HepG2 (cell line): ENCODE measurements around the gene FBXL7. TPM values are rescaled to one million over a fixed set of nuclear protein-coding genes. Genes with fewer than 3 reads are reported as not detected.

Experiments
- ATAC-seq: fragments of 200-7000 bp; cut with Tn5 transposase; 3 replicates; pipeline ENCODE4 v1.9.1; 2020; ENCODE audit warnings: mild to moderate bottlenecking, moderate library complexity
- BruUV-seq: library from RNA; stranded (reverse); fragments of 400-500 nt; replicated peaks from 2 replicates; lab custom pipeline; 2021; lab: Mats Ljungman, UMichigan
- CTCF ChIA-PET: fragments of 300-600 bp; formaldehyde crosslinking; extraction: SDS; loops from one replicate; lab custom pipeline; 2021; ENCODE audit warnings: low total read pairs, inconsistent platforms, low intra/inter-chr PET ratio; lab: Yijun Ruan, JAX
- POLR2A ChIA-PET: fragments of 350-600 bp; sonication (Branson Sonifier 250); formaldehyde crosslinking; loops from one replicate; lab custom pipeline; 2020; ENCODE audit warnings: antibody characterized with exemption, inconsistent platforms; lab: Yijun Ruan, JAX
- DNase-seq: peaks from one replicate; pipeline ENCODE4 v3.0.0-alpha.2; 2015; ENCODE audit warnings: low spot score
- FAIRE-seq: peaks from 3 replicates; lab custom pipeline; 2011; peaks lifted over from hg19 to GRCh38; lab: Jason Lieb, UNC
- H2AFZ ChIP-seq: one replicate; pipeline ENCODE4 v1.6.1; 2011; ENCODE audit warnings: low read length, inconsistent platforms
- H3K27ac ChIP-seq: fragments of 300-600 bp; 3 replicates; pipeline ENCODE4 v1.8.0; 2011; ENCODE audit warnings: mixed run types, mild to moderate bottlenecking, mixed read lengths, low read length, inconsistent platforms; ENCODE audit not compliant: insufficient read depth; ENCODE audit errors: extremely low read length
- H3K27me3 ChIP-seq, 2 experiments: fragments of 200-600 bp in 1 of 2; 2 replicates in 1 of 2; 3 replicates in 1 of 2; pipeline versions ENCODE4 v1.6.0 to v1.8.0; 2011; ENCODE audit warnings: low read length in 2 of 2, mild to moderate bottlenecking in 2 of 2, moderate library complexity in 2 of 2, inconsistent platforms in 1 of 2; ENCODE audit not compliant: insufficient read depth in 2 of 2, control insufficient read depth in 1 of 2
- H3K36me3 ChIP-seq, 2 experiments: fragments of 200-600 bp in 1 of 2; replicated peaks in 1 of 2; 2 replicates in 1 of 2; 3 replicates in 1 of 2; pipeline versions ENCODE4 v1.5.1 to v1.8.0; 2011; ENCODE audit warnings: low read length in 2 of 2, inconsistent platforms in 1 of 2; ENCODE audit not compliant: insufficient read depth in 2 of 2, control insufficient read depth in 1 of 2
- H3K4me1 ChIP-seq: 2 replicates; pipeline ENCODE4 v1.5.1; 2012; ENCODE audit warnings: low read length, inconsistent platforms; ENCODE audit not compliant: insufficient read depth
- H3K4me2 ChIP-seq: 2 replicates; pipeline ENCODE4 v1.6.0; 2011; ENCODE audit warnings: low read depth, low read length, inconsistent platforms
- H3K4me3 ChIP-seq, 3 experiments: fragments of 200-600 bp in 1 of 3; sonication (generic), shearing (Covaris generic) in 1 of 3; replicated peaks in 1 of 3; 2 replicates each; pipeline ENCODE4 v1.5.1; 2011 to 2016; ENCODE audit warnings: low read length in 3 of 3, inconsistent platforms in 2 of 3, low read depth in 2 of 3, mild to moderate bottlenecking in 2 of 3, control low read depth in 1 of 3, mixed read lengths in 1 of 3; ENCODE audit not compliant: insufficient read depth in 1 of 3
- H3K79me2 ChIP-seq: one replicate; pipeline ENCODE4 v1.6.1; 2011; ENCODE audit warnings: low read length, inconsistent platforms; ENCODE audit not compliant: insufficient read depth
- H3K9ac ChIP-seq: 2 replicates; pipeline ENCODE4 v1.6.0; 2011; ENCODE audit warnings: mild to moderate bottlenecking, low read depth, low read length, inconsistent platforms; ENCODE audit not compliant: insufficient read depth
- H3K9me3 ChIP-seq: 2 replicates; pipeline ENCODE4 v1.5.1; 2012; ENCODE audit warnings: mild to moderate bottlenecking, low read length
- H4K20me1 ChIP-seq: 2 replicates; pipeline ENCODE4 v1.6.0; 2011; ENCODE audit warnings: inconsistent platforms, mild to moderate bottlenecking, low read length, moderate library complexity; ENCODE audit not compliant: insufficient read depth
- CENPX ChIP-seq: sonication (generic); formaldehyde crosslinking; IDR thresholded peaks from 2 replicates; pipeline ENCODE4 v1.9.0; 2021; ENCODE audit warnings: mild to moderate bottlenecking, missing genetic modification reagents, moderate library complexity
- DNMT3B ChIP-seq: conservative IDR thresholded peaks from 2 replicates; pipeline ENCODE4 v1.6.1; 2016; ENCODE audit warnings: missing biosample characterization, control low read depth
- FUBP1 ChIP-seq: sonication (generic); formaldehyde crosslinking; IDR thresholded peaks from 2 replicates; pipeline ENCODE4 v1.5.1; 2020; ENCODE audit warnings: missing genetic modification reagents, mild to moderate bottlenecking, borderline replicate concordance
- HHEX ChIP-seq: IDR thresholded peaks from 2 replicates; pipeline ENCODE4 v1.6.1; 2016; ENCODE audit warnings: control low read depth
- KAT8 ChIP-seq: IDR thresholded peaks from 2 replicates; pipeline ENCODE4 v1.6.1; 2016; ENCODE audit warnings: missing genetic modification reagents, missing compliant biosample characterization
- MTERF4 ChIP-seq: sonication (generic); formaldehyde crosslinking; IDR thresholded peaks from 2 replicates; pipeline ENCODE4 v1.8.0; 2023; ENCODE audit warnings: mild to moderate bottlenecking, missing genetic modification reagents
- NBN ChIP-seq: fragments of 450-650 bp; conservative IDR thresholded peaks from 2 replicates; pipeline ENCODE4 v1.6.1; 2017
- NFATC3 ChIP-seq: sonication (generic); formaldehyde crosslinking; IDR thresholded peaks from 2 replicates; pipeline ENCODE4 v1.5.1; 2020; ENCODE audit warnings: mild to moderate bottlenecking, missing genetic modification reagents
- NFKB2 ChIP-seq: sonication (generic); formaldehyde crosslinking; IDR thresholded peaks from 2 replicates; pipeline ENCODE4 v1.4.0; 2020; ENCODE audit warnings: missing genetic modification reagents, borderline replicate concordance
- NONO ChIP-seq, 2 experiments: fragments of 450-650 bp in 1 of 2; sonication (generic) in 1 of 2; formaldehyde crosslinking in 1 of 2; IDR thresholded peaks in 1 of 2; conservative IDR thresholded peaks in 1 of 2; 2 replicates each; pipeline versions ENCODE4 v1.6.1 to v1.8.0; 2017 to 2022; ENCODE audit warnings: mild to moderate bottlenecking in 1 of 2, missing genetic modification reagents in 1 of 2, moderate library complexity in 1 of 2
- NR2F6 ChIP-seq, 2 experiments: IDR thresholded peaks; 2 replicates each; pipeline ENCODE4 v1.6.1; 2016; ENCODE audit warnings: antibody characterized with exemption in 1 of 2, mild to moderate bottlenecking in 1 of 2
- POLR2AphosphoS2 ChIP-seq: IDR thresholded peaks from 2 replicates; pipeline ENCODE4 v1.6.1; 2011; ENCODE audit warnings: low read depth, low read length, improper control_type of control experiment
- SP1 ChIP-seq, 2 experiments: fragments of 450-650 bp in 1 of 2; sonication (generic) in 1 of 2; formaldehyde crosslinking in 1 of 2; IDR thresholded peaks; 2 replicates each; pipeline versions ENCODE4 v1.4.0 to v1.6.1; 2016 to 2020; ENCODE audit warnings: missing genetic modification reagents in 1 of 2
- SRSF4 ChIP-seq: fragments of 200-400 bp; formaldehyde crosslinking; IDR thresholded peaks from one replicate; pipeline ENCODE4 v1.6.1; 2018; ENCODE audit warnings: mild to moderate bottlenecking, low read depth, low read length, moderate library complexity; ENCODE audit not compliant: poor library complexity, severe bottlenecking
- ZBTB43 ChIP-seq: sonication (generic); formaldehyde crosslinking; conservative IDR thresholded peaks from 2 replicates; pipeline ENCODE4 v1.4.0; 2020; ENCODE audit warnings: missing genetic modification reagents
- ZNF747 ChIP-seq: sonication (generic); formaldehyde crosslinking; IDR thresholded peaks from 2 replicates; pipeline ENCODE4 v1.8.1; 2023; ENCODE audit warnings: missing genetic modification reagents, mild to moderate bottlenecking, borderline replicate concordance
- WGBS: methylation state at CpG from one replicate; pipeline ENCODE4 v1.1.6; 2017; ENCODE audit warnings: low lambda C conversion rate; 5-methylcytosine and 5-hydroxymethylcytosine counted together
- in situ Hi-C: cut with HindIII; loops from 2 replicates; pipeline ENCODE4 v1.10.0; 2017; ENCODE audit warnings: low pct_unique_long_range_greater_than_20kb; ENCODE audit not compliant: extremely low pct_ligation_motif_present
- intact Hi-C: fragments of 100-400 bp; cut with micrococcal nuclease; formaldehyde crosslinking; loops from one replicate; pipeline ENCODE4 v1.10.0; 2022; ENCODE audit not compliant: unreplicated experiment
- polyA plus RNA-seq, 8 experiments: library from polyadenylated mRNA; depleted of rRNA in 3 of 8; stranded (reverse) in 7 of 8; unstranded in 1 of 8; fragments of >200 nt; fragmentation: Illumina TruSeq in 4 of 8; extraction: Trizol in 4 of 8; gene quantifications; 2 replicates each; pipeline versions ENCODE4 v1.2.1 to v1.2.3, GENCODE V29; 2011 to 2016; ENCODE audit warnings: low read depth in 4 of 8, missing spikeins in 1 of 8, mixed read lengths in 1 of 8; ENCODE audit not compliant: insufficient read depth in 1 of 8
- total RNA-seq, 5 experiments: library from RNA; depleted of rRNA; stranded (reverse); fragments of >200 nt; fragmentation: Illumina TruSeq; extraction: Trizol; gene quantifications; 2 replicates each; pipeline ENCODE4 v1.2.3, GENCODE V29; 2016; ENCODE audit warnings: low read depth in 1 of 5
- TF ChIP-seq, protein P1 (sequence below): fragments of 450-650 bp; IDR thresholded peaks from 2 replicates; pipeline ENCODE4 v1.6.1; 2017; ENCODE audit warnings: mild to moderate bottlenecking

The FBXL7 gene
- total and polyA plus RNA-seq, 2 of the 13 experiments (the other 11 are each of a cell fraction or from before 2014, with no cell fraction given): 0.07 TPM; not detected in 1

GRCh38 chr5:15797116-15797515 is 297.1 kb downstream of the FBXL7 start:
- no peaks in the 10 kb centered on the region for H3K36me3 ChIP-seq
- no peaks in the 10 kb centered on the region for H4K20me1 ChIP-seq
- CTCF ChIA-PET: no interaction called here
- TF ChIP-seq NFATC3 (CRISPR knock-in tag) (no peak), SRSF4 (no peak), DNMT3B (CRISPR knock-in tag) (no peak), NR2F6 (IDR thresholded peaks at IDR 0.05) (no peak), NR2F6 (CRISPR knock-in tag; IDR thresholded peaks at IDR 0.05) (no peak), NBN (no peak), NONO (IDR thresholded peaks at IDR 0.05) (no peak), NONO (CRISPR knock-in tag; conservative IDR thresholded peaks at IDR 0.05) (no peak), FUBP1 (CRISPR knock-in tag) (no peak), MTERF4 (CRISPR knock-in tag) (no peak), POLR2AphosphoS2 (no peak), NFKB2 (CRISPR knock-in tag) (no peak), HHEX (CRISPR knock-in tag) (no peak), SP1 (IDR thresholded peaks at IDR 0.05) (no peak), SP1 (CRISPR knock-in tag; IDR thresholded peaks at IDR 0.05) (no peak), CENPX (CRISPR knock-in tag) (no peak), KAT8 (CRISPR knock-in tag) (no peak), ZBTB43 (CRISPR knock-in tag) (no peak), ZNF747 (CRISPR knock-in tag) (no peak)
- TF ChIP-seq, protein P1, sequence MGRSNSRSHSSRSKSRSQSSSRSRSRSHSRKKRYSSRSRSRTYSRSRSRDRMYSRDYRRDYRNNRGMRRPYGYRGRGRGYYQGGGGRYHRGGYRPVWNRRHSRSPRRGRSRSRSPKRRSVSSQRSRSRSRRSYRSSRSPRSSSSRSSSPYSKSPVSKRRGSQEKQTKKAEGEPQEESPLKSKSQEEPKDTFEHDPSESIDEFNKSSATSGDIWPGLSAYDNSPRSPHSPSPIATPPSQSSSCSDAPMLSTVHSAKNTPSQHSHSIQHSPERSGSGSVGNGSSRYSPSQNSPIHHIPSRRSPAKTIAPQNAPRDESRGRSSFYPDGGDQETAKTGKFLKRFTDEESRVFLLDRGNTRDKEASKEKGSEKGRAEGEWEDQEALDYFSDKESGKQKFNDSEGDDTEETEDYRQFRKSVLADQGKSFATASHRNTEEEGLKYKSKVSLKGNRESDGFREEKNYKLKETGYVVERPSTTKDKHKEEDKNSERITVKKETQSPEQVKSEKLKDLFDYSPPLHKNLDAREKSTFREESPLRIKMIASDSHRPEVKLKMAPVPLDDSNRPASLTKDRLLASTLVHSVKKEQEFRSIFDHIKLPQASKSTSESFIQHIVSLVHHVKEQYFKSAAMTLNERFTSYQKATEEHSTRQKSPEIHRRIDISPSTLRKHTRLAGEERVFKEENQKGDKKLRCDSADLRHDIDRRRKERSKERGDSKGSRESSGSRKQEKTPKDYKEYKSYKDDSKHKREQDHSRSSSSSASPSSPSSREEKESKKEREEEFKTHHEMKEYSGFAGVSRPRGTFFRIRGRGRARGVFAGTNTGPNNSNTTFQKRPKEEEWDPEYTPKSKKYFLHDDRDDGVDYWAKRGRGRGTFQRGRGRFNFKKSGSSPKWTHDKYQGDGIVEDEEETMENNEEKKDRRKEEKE: no peak
- TF ChIP-seq, all 625 proteins: peak for 0
- Histone ChIP-seq H3K9me3 (peaks cover 16% of the 10 kb centered on the region), H3K4me3 (no peak overlapping the region), H2AFZ (no peak overlapping the region), H3K27ac (no peak overlapping the region), H3K27me3 (no peaks in the 10 kb centered on the region), H3K9ac (no peak overlapping the region), H3K4me1 (no peaks in the 10 kb centered on the region), H3K4me2 (no peak overlapping the region), H3K79me2 (no peaks in the 10 kb centered on the region)
- POLR2A ChIA-PET: no interaction called here
- intact Hi-C loops (no loop called here), in situ Hi-C loops (loop anchor here (25.0 kb wide), 1 partner anchor 685 kb away; no protein-coding TSS in a partner anchor)
- 0% methylated on average over 1 of the region's 1 CpG for WGBS
- BruUV-seq: no TSS peak
- DNase-seq: no peak
- no peak for ATAC-seq
- no peak for FAIRE-seq
